Endothelial cell of umbilical vein (primary cell): Measurements from ENCODE around the gene TSTD2.

Experiments
- GATA2 ChIP-seq: IDR thresholded peaks from 2 replicates; pipeline ENCODE4 v1.7.0; 2011; ENCODE audit warnings: low read depth, mild to moderate bottlenecking, moderate library complexity, mixed read lengths, low read length; ENCODE audit not compliant: insufficient read length, insufficient read depth
- MYC ChIP-seq: IDR thresholded peaks from one replicate; pipeline ENCODE4 v1.6.1; 2011; ENCODE audit warnings: mild to moderate bottlenecking, low read depth, low read length
- POLR2A ChIP-seq: IDR thresholded peaks from 2 replicates; pipeline ENCODE4 v1.6.1; 2012; ENCODE audit warnings: low read depth, mild to moderate bottlenecking, control low read depth, low read length
- POLR2AphosphoS5 ChIP-seq: IDR thresholded peaks from 2 replicates; pipeline ENCODE4 v1.6.1; 2012; ENCODE audit warnings: low read depth, mild to moderate bottlenecking, control low read depth, low read length, moderate library complexity; ENCODE audit not compliant: insufficient read depth
- TF ChIP-seq, protein P1 (sequence below), 2 donors: IDR thresholded peaks; 1 replicate in 1 of 2; 2 replicates in 1 of 2; pipeline ENCODE4 v1.5.1; 2011; ENCODE audit warnings: low read length in 2 of 2, mild to moderate bottlenecking in 2 of 2, moderate library complexity in 2 of 2, control low read depth in 1 of 2, inconsistent platforms in 1 of 2, low read depth in 1 of 2; ENCODE audit not compliant: insufficient read depth in 1 of 2; ENCODE audit errors: extremely low read depth in 1 of 2

- TF ChIP-seq, protein P1, sequence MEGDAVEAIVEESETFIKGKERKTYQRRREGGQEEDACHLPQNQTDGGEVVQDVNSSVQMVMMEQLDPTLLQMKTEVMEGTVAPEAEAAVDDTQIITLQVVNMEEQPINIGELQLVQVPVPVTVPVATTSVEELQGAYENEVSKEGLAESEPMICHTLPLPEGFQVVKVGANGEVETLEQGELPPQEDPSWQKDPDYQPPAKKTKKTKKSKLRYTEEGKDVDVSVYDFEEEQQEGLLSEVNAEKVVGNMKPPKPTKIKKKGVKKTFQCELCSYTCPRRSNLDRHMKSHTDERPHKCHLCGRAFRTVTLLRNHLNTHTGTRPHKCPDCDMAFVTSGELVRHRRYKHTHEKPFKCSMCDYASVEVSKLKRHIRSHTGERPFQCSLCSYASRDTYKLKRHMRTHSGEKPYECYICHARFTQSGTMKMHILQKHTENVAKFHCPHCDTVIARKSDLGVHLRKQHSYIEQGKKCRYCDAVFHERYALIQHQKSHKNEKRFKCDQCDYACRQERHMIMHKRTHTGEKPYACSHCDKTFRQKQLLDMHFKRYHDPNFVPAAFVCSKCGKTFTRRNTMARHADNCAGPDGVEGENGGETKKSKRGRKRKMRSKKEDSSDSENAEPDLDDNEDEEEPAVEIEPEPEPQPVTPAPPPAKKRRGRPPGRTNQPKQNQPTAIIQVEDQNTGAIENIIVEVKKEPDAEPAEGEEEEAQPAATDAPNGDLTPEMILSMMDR (IDR thresholded peaks at IDR 0.05; ENCODE audit: extremely low read depth in 1 of 2, insufficient read depth in 1 of 2, low read depth in 1 of 2, low read length in 2 of 2): no peak
- TF ChIP-seq MYC (no peak), GATA2 (no peak), POLR2A (no peak), POLR2AphosphoS5 (no peak)
Observed at GRCh38 chr9:97638666-97639065, 5.5 kb upstream of the TSTD2 start.
